Endothelial cell of hepatic sinusoid (primary cell): ENCODE measurements around the gene CELA2A.

Experiments used
- in situ Hi-C: cut with HindIII; loops from 2 replicates; pipeline ENCODE4 v1.10.0; 2017; ENCODE audit warnings: low sequenced_read_pairs

Gene CELA2A

DNA sequence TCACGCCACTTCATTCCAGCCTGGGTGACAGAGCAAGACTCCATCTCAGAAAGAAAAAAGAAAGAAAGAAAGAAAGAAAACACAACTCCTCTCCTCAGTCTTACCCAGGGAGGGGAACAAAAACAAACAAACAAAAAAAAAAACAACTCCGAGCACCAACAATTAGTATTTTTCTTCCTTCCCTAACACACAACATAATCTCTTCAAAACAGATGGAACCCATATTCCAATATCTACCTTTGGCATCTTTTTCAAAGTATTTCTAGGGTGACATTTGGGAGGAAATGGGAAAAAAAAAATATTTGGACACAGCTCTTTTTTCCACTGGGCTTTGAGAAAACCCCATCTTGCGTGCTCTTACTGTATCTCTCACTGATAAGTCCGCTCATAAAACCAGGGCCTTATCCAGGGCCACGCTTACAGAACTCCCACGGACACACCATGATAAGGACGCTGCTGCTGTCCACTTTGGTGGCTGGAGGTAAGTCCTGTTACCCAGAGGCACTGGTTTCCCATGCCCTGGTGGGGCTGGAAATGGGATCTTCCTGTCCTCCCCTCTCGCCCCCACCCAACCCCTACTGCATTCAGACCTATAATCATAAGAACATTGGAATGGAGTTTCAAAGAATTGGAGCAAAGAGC lies at the start of gene CELA2A:
TSS of gene CELA2A (plus strand) at position 420 of the 642 bp plus-strand sequence. CDS start at position 442, 22 bp downstream.
- in situ Hi-C loops: no loop called here

DNA sequence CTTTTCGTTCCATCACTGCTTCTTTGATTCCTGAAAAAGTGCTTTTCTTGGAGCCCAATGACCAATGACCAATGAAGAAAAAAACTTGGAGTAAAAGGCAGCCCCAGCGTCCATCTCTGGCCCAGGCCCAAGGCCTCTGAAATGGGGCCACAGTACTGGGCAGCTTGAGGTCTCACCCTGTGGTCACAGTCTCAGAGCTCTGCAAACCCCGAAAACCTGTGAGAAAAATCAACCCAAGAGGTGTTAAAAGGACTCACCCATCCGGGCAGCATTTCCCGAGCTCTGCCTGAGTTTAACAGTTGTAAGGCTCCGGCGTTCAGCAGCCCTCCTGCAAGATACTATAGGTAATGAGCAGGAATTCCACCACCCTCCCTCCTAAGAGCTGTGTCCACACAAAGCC lies 49.0 kb upstream of the CELA2A start:
- in situ Hi-C loops: no loop called here

DNA sequence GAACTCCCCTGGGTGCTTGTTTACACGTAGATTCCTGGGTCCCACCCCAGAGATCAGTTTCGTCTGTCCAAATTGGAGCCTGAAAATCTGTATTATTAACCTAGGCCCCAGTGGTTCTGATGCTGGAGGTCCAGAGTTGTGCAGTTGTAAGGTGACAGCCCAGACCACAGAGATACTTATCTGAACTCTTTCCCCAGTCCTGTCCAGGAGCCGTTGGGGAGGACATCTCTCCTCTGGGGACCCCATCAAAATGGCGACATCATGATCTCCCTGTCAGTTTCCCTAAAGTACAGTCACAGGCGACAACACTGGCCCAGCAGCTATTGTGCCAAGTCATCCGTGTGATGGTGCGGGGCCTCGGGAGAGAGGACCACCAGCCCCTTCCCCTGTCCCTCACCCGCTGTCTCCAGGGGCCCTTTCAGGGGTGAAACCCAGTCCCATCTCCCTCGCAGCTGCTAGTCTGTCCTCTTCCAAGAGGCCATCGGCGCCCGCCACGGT lies 47.6 kb upstream of the CELA2A start:
- in situ Hi-C loops: no loop called here

DNA sequence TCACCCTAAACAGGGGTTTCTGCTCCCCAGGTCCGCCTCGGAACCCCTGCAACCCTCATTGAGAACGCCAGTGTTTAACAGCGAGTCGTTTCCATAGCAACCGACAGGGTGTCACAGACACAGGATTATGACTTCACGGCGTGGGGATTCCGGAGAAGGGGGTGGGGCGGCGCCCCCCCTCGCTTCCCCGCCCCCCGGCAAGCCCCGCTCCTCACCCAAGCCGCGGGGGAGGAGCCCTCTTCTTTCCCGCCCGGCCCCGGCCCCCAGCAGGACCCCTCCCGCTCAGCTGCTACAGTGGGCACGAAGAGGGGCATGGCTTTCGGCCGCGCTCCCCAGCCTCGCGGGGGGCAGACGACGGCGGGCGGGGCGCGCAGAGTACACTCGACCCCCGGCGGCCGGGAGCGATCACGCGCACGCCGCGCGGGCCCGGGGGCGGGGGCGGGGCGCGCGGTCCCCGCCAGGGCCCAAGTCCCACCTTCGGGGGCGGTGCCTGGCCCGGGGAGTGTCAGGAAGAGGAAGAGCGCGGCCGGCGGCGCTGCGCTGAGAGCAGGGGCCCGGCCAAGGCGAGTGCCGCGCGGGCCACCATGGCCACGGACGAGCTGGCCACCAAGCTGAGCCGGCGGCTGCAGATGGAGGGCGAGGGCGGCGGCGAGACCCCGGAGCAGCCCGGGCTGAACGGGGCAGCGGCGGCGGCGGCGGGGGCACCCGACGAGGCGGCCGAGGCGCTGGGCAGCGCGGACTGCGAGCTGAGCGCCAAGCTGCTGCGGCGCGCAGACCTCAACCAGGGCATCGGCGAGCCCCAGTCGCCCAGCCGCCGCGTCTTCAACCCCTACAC lies 46.9 kb upstream of the CELA2A start, which contains the start of gene EFHD2:
TSS of gene EFHD2 (plus strand) at position 501 of the 835 bp plus-strand sequence. CDS start at position 585, 84 bp downstream.
- in situ Hi-C loops: loop anchor here (10.0 kb wide), 1 partner anchor 275 kb away; no protein-coding TSS in a partner anchor

DNA sequence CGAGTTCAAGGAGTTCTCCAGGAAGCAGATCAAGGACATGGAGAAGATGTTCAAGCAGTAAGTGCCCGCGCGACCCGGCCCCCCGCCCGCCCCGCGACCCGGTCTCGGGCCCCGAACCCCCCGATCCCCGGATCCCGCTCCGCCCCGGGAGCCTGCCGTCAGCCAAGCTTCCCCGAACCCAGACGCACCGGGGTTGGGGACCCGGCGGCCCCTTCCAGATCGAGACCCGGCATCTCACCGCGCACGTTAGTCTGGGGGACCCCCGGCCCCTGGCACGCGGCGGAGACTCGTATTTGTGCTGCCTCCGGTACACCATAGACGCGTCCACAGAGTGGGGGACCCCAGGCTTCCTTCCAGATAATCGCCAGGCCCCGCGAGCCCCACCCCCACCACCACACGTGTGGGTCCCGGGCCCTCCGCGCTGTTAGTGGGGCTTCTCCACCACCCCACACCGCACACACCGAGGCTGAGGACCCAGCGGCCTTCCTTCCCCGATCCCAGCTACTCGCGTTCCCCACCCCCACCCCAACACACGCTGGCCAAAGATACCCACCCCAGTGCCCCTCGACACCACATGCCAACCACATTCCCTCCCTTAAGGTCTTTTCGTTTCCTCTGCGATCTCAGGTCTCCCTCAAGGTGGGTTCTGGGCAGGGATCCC lies 46.2 kb upstream of the CELA2A start:
- in situ Hi-C loops: loop anchor here (10.0 kb wide), 1 partner anchor 276 kb away; no protein-coding TSS in a partner anchor

DNA sequence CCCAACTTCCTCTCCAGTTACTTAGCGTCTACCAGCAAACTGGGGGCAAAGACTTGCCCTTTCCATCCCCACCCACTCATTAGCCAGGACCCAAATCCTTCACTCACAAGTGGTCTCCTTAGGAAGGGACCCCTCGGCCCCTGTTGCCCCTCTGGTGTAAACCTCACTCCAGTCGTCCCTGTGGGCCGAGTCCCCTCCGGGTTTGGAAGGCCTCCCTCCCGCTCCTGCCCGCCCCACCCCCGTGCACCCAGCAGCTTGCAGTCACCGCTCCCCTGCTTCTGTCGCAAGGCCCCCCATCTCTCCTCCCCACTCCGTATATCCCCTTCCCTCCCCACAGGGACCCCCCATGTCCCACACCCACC lies 45.7 kb upstream of the CELA2A start:
- in situ Hi-C loops: loop anchor here (10.0 kb wide), 1 partner anchor 276 kb away; no protein-coding TSS in a partner anchor

DNA sequence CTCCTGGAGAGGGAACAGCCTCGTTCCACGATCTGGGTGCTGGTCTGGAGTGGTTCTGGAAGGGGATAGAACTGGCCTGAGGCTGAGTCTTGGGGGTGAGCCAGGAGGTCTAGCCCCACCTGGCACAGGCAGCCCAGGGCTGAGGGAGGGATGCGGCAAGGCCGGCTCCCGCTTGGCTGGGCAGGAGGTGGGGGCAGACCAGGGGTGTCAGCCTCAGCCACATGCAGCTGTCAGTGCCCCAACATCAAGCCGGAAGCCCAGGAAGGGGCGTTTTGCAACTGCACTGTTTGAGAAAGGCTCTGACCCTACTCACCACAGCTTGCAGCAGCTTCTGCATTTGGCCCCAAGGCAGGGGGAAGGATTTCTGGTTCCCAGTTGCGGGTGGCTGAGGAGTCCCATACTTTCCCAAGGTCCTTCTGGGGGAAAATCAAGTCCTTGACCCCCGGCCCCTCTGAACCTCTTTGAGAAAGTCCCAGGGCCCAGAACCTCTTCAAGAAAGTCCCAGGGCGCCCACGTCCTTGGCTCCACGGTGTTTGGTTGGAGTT lies 44.9 kb upstream of the CELA2A start:
- in situ Hi-C loops: loop anchor here (10.0 kb wide), 1 partner anchor 277 kb away; no protein-coding TSS in a partner anchor

DNA sequence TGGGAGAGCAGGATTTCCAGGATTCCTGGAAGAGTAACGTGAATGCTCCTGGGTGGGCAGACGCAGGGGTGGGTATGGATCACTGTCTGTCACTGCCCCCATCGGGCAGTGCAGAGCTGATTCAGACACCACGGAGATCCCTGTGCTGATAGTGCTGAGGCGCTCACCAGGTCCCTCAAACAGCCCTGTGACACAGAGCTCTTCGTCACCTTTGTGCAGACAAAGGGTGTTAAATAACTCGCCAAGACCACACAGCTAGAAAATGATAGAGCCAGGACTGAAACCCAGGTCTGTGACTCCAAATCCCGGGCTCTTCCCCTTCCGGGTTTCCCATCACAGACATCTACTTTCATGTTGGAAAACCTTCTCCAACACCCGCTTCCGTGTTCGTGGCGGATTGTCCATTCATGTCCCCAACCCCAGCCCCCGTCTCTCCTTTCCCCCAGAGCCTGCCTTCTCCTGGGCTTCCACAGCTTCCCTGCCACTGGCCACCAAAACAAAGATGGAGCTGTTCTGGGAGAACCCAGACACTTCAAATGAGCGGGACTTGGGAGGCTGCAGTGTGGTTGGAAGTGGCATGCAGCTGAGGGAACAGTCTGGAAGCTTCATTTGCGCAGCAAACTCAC lies 44.2 kb upstream of the CELA2A start:
- in situ Hi-C loops: loop anchor here (10.0 kb wide), 1 partner anchor 277 kb away; no protein-coding TSS in a partner anchor

DNA sequence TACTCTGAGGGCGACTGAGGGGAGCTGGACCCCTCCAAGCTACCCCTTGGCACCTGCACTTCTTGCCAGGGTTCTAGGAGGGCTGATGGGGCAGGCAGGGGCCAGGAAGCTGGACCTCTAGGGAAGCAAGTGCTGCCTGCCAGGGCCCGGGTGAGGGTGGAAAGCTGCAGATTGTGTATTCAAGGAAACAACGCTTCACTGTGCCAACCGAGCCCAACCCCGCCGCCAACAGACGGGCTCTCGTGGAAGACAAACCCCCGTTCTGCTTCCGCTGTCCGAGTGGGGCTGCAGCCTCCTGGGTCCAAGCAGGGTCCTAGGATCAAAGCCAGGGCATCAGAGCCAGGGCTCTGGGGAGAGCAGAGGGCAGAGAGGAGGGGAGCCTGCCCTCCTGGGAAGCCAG lies 43.7 kb upstream of the CELA2A start:
- in situ Hi-C loops: loop anchor here (10.0 kb wide), 1 partner anchor 278 kb away; no protein-coding TSS in a partner anchor

DNA sequence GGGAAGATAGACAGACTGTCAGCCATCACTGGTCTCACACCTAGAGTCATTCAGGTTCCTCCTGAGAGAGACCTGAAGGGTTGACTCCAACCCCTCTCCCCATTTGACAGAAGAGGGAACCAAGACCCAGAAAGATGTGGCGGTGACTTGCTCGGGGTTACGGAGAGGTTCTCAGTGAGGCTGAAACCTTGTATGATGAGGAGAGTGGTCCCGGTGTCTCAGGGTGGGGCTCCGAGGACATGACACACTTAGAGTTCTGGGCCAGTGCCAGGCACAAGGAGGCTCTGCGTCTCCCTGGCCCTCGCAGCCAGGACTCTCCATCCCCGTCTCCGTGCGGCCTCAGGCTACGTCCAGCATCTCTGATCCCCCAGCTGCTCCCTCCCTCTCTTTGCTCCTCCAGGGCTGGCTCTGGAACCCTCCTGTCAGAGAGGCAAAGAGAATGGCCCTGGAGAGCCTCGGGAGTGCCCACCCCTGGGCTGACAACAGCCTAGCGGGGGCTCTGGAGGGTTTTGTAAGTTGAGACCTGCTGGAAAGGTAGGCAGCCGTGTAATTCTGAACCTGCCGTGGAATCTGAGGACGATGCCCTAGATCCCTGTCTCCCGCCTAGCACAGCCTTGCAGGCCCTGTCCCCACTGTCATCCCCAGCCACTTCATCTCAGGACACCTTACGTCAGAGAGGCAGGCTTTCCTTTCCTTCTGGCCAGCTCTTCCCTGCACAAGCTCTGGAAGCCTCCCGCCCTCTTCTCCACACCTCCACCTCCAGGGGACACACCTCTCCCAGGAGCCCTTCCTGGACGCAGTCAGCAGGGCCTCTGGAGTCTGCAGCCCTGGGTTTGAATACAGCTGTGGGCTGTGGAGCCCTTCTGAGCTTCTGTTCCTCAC lies 42.7 kb upstream of the CELA2A start:
- in situ Hi-C loops: loop anchor here (10.0 kb wide), 1 partner anchor 279 kb away; no protein-coding TSS in a partner anchor

DNA sequence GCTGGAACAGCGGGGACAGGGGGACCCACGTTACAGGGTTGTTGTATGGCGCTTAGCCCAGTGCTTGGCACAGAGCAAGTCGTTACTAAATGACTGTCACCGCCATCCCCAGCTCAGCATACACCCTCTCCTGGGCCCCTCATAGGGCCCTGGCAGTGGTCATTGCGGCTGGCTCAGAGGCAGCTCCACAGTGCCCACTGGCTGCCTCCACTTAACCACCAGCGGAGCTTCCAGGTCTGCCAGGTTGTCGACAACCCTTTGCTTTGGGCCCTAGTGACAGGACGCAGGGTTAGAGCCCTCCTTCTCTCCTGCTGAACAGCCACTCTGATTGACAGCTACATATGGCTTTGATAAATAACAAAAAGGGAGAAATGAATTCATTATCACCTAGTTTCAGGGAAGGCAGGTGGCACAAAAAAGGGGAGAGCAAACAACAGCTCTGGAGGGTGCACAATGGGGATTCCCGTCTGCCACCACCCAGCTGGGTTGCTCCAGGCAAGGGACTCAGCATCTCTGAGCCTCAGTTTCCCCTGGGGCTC lies 42.0 kb upstream of the CELA2A start:
- in situ Hi-C loops: loop anchor here (10.0 kb wide), 1 partner anchor 280 kb away; no protein-coding TSS in a partner anchor

DNA sequence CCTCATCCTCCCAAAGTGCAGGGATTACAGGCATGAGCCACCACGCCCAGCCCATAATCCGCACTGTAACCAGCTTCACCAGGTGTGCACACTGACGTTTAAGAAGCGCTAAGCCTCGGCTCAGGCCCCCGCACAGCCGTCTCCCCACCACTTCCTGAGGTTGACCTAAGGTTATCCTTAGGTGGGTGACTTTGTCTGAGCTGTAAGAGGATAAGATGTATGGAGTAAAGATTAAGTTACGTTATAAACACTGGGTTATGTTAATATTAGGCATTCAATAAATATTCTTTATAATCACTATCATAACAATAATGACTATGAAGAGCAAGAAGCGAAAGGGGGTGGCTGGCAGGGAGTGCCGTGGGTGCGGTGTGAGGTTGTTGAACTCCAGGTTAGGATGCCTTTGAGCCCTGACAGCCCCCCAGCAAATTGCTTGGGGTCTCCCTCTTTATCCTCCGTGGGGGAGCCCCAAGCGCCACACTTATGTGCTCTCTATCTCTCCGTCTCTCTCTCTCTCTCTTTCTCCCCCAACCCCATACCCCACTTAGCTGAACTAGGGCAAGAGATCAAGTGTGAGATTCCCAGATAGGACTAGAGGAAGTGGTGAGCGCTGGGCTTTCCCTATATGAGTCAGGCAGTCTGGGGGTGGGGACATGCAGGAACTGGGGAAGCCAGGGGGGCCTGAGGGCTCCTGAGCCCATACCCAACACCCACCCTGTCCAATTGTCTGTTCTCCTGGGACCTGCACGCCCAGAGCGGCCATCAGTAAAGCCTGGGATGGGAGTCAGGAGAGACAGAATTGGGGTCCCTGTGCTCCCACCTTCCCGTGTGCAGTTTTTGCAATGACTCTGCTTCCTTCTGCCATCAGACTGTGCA lies 39.2 kb upstream of the CELA2A start:
- in situ Hi-C loops: loop anchor here (10.0 kb wide), 1 partner anchor 282 kb away; no protein-coding TSS in a partner anchor

DNA sequence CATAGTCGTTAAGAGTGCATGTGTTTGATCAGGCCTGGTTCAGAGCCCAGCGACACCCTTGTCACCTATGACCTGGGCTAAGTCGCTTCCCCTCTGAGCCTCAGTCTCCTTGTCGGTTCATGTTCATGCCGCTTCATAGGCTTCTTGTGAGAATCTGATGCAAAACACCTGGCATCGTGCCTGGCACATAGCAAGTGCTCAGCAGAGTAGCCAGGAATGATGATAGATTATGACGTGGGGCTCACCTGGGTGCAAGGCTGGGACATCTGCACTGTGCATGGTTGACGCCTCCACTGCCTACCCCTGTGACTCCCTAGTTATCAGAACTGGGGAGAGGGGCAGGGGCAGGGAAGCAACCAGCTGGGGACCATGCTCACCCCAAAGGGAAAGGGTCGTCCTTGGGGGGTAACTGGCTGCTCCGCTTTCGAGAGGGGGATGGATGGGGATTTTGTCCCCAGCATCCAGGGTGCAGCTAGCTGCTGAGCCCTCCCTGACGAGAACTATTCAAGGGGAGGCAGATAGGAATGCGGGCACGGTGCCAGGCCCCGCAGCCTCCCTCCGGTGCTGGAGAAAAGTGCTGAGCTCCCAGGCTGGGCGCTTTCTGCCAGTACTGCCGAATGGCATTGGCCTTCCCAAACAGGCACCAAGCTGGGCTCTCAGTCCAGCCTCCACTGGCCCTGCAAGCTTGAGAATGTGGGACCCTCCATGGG lies 37.6 kb upstream of the CELA2A start:
- in situ Hi-C loops: loop anchor here (10.0 kb wide), 1 partner anchor 284 kb away; no protein-coding TSS in a partner anchor

DNA sequence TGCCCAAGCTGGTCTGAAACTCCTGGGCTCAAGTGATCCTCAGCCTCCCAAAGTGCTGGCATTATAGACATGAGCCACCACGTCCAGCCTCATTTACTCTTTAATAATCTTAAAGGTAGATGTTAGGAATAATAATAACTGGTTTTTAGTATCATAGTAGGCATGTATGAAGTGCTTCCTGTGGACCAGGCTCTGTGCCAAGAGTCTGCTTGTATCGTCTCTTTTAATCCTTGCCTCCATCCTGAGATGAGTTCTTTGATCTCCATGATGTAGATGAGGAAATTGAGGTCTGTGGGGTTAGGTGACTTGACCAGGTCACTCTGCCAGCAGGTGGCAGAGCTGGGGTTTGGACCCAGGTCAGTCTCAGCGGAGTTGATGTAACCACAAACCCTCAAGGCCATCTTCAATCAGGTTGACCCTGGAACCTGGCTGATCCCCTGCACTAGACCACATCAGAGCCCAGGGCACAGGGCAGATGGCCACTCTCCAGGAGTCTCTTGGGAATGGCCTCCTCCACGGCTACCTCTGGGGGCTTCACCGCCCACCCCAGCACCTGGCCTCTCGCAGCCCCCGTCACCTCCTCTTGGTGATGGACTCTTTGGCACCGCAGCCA lies 35.6 kb upstream of the CELA2A start:
- in situ Hi-C loops: no loop called here

DNA sequence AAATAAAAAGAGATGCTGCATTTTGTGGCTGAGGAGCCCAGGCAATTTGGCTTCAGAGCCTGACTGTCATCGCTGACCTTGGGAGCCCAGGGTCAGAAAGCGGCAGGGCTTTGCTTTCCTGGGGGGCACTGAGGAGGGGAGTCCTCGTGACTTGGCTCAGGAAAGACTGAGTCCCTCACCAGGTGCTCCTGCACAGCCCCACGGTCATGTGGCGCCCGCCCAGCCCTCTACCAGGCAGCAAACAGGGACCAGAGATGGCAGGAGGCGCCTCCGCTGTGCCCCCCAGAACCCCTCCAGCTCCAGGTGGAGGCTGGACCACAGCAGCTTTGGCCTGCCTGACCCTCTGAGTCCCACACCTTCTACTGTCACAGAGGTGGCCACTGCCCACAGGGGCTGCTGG lies 33.7 kb upstream of the CELA2A start:
- in situ Hi-C loops: no loop called here

DNA sequence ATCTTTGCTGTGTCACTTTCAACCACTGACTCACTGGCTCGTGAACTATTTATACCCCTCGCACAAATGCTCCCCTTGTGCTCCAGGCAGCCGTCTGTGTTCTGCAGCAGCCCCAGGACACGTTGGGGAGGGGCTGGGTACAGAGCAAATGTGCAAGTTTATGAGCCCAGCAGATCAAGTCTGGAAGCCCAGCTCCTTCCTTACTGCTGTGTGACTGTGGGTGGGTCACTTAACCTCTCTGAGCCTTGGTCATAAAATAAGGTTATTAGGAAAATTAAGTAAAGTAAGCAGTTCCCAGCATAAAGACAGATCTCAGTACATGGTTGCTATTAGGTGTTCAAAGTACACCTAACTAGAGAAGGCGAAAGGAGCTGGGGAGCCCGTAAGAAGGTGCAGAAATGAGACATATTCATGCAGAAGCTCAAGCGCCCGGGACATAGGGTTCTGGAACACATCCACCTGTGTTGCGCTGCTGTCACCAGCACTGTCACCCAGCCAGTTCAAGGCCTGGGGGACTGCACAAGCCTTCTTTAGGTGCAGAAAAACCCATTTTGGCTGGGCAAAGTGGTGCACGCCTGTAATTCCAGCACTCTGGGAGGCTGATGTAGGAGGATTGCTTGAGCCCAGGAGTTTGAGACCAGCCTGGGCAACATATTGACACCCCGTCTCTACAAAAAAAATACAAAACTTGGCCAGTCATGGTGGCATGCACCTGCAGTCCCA lies 33.0 kb upstream of the CELA2A start:
- in situ Hi-C loops: no loop called here
